HG02973 (cell line): ENCODE data around the gene ADAP1.
"Not testable (repeated sequence)": the region's sequence is repeated elsewhere in the genome, so short reads cannot be mapped to it uniquely, and the experiment has no call there.

Source experiments
- ATAC-seq: cut with Tn5 transposase; IDR thresholded peaks from one replicate; pipeline ENCODE4 v1.9.1; 2021; ENCODE audit warnings: moderate library complexity; ENCODE audit not compliant: unreplicated experiment

The ADAP1 gene

GRCh38 chr7:884191-885003 lies 70.1 kb downstream of the ADAP1 start:
- no peak for ATAC-seq

DNA sequence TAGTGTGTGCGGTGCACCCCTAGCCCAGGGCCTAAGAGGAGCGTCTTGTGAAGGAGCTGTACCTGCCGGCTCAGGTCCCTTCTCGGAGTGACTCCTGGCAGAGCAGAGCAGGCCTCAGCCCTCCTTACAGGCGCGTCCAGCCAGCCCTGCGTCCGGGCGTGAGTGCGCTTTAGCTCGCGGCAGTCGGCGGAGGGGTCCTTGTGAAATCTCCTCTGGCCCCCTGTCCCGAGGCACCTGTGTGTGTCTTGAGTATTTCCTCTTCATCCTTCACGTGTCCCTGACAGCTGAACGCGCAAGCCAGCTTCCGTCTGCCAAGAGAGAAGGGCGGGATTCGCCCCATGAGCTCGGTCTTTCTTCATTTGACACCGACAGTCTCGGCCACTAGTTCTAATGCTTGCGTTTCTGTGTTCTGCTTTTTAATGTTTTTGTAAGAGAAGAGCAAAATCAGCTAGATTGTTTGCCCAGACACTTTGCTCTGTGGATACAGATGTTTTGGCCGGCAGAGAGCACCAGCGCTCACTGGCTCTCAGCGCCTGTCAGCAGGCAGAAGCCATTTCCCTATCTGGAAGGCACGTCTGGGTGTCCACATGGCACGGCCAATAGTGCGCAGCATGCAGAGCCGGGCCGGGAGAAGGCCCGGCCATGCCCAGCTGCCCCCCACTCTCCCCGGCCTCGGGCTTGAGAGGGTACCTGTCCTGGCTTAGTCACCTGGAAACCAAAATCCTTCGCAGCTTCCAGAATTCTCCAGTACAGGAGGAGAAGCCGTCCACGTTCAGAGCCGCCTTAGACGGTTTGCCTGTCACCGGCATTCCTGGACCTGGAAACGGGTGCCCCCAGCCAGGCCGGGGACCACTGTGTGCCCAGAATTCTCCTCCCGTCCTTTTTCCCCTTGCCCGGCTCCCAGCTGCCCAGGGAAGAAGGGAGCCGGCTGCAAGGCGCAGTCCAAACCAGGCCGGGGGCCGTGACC lies 71.1 kb downstream of the ADAP1 start:
- ATAC-seq, result no peak

DNA sequence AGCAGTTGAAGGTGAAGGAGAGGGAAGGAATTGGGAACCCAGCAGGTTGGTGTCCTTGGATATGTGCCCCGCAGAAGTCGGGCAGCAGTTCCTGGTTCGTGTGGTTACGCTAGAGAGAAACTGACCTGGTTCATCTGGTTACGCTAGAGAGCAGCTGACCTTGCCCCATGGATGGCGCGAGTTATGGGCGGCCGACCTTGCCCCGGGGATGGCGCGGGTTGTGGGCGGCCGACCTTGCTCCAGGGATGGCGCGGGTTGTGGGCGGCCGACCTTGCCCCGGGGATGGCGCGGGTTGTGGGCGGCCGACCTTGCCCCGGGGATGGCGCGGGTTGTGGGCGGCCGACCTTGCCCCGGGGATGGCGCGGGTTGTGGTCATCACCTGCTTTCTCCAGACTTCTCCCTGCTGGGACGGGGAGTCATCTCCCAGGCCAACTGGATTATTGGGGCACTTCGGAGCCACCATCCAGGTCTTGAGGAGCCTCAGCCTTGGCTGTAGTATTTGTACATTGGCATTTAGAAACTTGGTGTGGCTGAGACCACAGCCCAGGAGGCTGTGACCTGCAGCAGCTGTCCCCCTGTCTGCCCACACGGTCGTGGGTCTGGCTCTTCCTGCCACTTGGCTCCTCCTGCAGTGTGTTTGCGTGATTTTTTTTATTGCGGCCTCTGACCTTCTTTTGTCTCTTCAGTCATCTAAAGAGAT lies 72.0 kb downstream of the ADAP1 start:
- no peak for ATAC-seq

DNA sequence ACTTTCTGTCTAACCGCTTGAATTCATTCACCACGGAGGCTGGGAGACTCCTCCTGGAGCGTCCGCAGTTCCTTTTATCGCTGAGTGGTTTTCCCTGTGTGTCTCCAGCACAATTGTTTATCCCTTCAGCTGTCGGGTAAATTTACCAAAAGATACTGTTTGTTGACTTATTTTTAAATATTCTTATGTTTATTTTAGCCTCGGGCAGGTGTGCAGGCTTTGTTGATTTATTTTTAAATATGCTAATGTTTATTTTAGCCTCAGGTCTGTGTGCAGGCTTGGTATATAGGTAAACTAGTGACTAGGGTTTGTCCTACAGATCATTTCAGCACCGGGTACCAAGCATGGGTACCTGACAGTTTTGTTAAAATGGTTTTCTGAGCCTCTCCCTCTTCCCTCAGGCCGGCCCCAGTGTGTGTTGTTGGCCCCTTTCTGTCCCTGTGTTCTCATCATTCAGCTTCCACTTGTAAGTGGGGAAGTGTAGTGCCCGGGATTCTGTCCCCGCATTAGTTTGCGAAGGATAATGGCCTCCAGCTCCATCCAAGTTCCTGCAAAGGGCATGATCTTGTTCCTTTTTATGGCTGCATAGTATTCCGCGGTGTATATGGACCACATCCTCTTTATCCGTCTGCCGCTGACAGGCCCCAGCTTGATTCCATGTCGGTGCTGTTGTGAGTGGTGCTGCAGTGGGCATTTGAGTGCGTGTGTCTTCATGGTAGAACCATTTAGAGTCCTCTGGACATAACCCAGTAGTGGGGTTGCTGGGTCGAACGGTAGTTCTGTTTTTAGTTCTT lies 72.8 kb downstream of the ADAP1 start:
- no peak for ATAC-seq

- ATAC-seq, result no peak
Measured at GRCh38 chr7:880450-880849, 74.0 kb downstream of the ADAP1 start.

DNA sequence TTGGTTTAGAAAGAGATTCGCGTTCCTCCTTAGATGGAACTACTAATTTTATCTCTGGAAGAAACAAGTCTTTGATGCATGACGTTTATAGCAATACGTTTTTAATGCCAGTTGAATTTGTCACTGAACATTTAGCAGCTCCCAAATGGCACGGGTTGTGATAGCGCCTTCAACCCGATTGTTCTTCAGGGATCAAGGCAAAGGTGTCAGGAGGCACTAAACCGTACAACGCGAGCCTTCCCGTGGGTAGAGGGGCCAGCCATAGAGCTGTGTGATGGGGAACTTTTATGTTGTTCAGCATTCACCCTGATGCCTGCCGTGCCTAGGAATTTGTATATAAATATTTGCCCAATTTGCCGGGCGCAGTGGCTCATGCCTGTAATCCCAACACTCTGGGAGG lies 74.8 kb downstream of the ADAP1 start:
- no peak for ATAC-seq

DNA sequence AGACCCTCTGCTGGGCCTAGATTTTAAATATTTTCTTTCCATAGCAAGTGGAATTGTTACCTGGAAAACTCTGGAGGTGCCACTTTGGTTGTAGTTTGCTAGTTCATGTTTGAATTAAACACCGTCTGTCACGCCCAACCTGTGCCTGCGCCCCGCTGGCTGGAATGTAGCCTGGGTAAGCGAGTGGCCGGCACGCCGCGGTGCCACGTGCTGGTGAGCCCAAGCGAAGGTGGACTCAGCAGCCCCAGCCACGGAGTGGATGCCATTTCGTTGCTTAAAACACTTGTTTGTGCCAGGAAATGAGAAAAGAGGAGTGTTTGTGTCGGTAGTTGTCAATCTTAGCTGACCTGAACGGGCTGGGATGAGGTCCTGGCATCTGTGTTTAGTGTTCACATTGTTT lies 75.4 kb downstream of the ADAP1 start:
- no peak for ATAC-seq

GRCh38 chr7:877312-878232 lies 76.9 kb downstream of the ADAP1 start:
- ATAC-seq, result no peak

DNA sequence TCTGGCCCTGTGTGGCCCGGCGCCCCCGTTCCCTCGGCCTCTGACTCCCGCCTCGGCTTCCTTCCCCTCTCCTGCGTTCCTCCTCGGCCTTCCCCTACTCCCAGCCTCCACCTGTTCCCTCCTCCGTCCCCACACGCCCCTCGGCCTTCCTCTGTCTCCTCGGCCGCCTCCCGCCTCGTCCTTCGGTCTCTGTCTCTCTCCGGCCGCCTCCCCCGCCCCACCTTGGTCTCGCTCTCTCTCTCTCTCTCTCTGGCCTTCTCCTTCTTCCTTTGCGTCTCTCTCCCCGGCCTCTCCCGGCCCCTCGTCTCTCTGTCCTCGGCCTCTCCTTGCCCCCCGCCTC lies 77.5 kb downstream of the ADAP1 start:
- peak; percentile 22 for ATAC-seq

- ATAC-seq, result peak; percentile 60
Measured at GRCh38 chr7:876077-876971, 78.2 kb downstream of the ADAP1 start, which contains the start of gene GET4. Gene GET4 (plus strand): TSS chr7:876554. CDS start chr7:876646, 92 bp downstream.

DNA sequence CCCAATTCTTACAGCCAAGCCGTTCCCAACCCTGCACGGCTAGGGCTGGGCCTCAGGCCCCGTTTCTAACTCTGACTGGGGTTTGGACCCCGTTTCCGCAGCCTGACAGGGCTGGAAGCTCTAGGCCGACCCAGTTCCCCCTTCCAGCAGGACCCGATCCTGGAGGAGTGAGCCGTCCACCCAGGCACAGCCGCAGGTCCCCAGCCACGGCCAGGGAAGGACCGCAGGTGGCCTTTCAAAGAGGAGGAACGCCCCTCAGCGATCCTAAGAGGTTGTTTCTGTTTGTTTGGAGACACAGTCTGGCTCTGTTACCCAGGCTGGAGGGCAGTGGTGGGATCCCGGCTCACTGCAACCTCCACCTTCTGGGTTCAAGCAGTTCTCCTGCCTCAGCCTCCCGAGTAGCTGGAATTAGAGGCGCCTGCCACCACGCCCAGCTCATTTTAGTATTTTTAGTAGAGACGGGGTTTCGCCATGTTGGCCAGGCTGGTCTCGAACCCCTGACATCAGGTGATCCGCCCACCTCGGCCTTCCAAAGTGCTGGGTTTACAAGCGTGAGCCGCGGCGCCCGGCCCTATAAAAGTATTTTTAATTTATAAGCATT lies 78.9 kb downstream of the ADAP1 start:
- no peak for ATAC-seq

GRCh38 chr7:875051-875450 lies 79.4 kb downstream of the ADAP1 start:
- ATAC-seq, result no peak

GRCh38 chr7:874031-874749 lies 80.3 kb downstream of the ADAP1 start:
- ATAC-seq, result no peak

DNA sequence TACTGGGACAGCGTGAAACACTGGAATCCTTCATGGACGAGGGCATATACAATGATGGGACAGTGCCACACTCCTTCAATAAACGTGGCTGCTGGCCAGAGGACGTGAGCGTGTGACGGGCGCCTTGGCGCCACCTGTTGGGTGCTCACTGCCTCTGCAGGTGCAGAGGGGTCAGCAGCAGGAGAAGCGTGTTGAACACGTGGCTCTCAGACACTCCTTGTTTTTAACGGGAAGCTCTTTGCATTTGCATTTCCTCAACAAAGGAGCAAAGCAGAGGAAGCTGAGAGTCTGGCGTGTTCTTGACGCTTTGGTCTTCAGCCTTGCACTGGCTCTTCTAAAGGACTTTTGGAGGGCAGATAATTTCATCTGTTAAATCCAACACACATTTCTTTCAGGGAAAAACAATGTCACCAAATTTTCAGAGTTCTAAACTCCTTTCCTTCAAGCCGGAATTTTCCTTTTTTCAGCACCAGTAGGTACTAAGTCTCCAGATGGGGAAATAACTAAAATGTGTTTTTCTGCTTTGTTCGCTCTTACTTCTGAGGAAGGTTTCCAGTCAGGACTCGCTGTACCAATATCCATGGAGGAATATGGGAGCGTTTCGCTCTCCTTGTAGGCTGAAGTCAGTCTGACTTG lies 81.0 kb downstream of the ADAP1 start:
- peak; percentile 26 for ATAC-seq

- not testable (repeated sequence) for ATAC-seq
Measured at GRCh38 chr7:872685-873084, 81.8 kb downstream of the ADAP1 start.

GRCh38 chr7:871900-872537 lies 82.5 kb downstream of the ADAP1 start:
- ATAC-seq, result no peak
